ENCODE data around the gene STIL.

DNA sequence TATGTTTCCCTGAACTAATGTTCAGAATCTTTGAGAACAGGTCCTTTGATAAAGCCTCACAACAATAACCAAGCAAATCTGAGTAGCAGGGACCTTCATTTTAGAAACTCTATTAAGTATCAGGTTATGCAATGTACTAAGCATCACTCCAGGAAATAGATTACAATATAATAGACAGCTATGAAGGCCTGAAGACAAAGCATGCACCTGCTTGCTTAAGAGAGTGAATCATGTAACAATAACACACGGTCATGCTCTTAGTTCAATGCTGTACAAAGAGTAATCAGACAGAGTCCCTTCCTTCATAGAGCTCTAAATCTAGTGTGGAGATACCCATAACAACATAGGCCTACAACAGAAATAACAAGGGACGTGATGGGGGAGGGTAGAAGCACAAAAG is 11.6 kb upstream of the STIL start:
- TF ChIP-seq CTCF (IDR thresholded peaks at IDR 0.05), result no peak
- TF ChIP-seq POLR2A (IDR thresholded peaks at IDR 0.05), result no peak
